OCI-M1 (cell line): ENCODE results near the gene CAPN14.
"Not testable (repeated sequence)": the region's sequence is repeated elsewhere in the genome, so short reads cannot be mapped to it uniquely, and the experiment has no call there.

ENCODE experiments used
- DNase-seq: peaks from one replicate; lab custom pipeline; 2025; lab: John Stamatoyannopoulos, UW

Gene CAPN14

DNA sequence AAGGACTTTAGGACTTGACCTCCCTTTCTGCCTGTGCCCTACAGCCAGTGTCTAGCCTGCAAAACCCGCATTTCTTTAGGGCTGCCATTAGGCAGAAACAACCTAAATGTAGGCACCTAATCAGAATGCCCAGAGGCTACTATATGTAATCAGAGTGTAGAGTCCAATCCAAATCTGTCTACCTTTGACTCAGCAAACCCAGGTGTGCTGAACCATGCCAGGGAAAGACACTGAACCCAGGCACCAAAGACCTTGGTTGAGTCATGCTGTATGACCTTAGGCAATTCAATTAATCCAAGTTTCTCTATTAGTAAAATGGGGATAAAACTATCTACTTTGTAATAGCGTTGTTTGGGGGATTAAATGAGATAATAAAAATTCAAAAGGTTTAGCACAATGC lies 20.7 kb downstream of the CAPN14 start:
- no peak for DNase-seq

DNA sequence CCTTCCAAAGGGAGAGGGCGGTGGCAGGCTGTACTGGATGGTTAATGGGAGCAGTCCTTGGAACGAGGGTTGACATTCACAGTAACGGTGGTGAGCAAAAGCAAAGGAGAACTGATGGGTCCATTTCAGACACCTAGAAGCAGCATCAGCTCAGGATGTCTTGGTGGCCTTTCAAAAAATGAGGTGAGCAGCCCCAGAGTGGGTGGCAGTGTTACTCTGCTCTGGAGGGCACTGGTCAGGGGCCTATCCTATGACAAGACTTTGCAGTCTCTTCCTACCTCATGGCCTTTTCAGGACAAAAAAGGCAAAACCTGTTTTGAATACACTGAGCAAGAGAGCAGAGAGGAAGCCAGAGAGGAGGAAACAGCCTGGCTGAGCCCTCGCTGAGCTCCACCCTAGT lies 23.5 kb downstream of the CAPN14 start:
- no peak for DNase-seq

DNA sequence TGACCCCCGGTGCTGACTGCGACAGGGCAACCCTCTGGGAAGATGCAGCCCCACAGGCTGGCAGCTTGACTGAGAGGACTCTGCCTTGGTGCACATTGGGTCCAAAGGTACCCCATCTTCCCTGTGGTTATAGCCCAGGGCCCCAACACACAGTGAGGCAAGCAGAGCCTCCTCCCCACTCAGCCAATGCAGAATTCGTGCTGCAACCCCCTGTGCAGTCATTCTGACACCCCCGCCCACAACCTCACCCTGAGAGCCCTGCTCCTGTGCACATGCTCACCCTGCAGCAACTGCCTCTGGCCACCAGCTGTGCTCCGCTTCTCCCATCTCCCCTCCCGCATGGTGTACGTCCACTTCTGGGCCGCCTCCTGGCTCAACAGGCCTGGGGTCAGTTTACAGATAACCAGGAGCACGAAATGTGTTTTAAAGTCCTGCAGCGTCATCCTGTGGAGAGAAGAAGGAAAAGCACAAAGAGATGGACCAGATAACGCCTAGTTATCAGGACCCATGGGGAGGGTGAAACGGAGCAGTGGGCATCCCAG lies 24.4 kb downstream of the CAPN14 start:
- no peak for DNase-seq

DNA sequence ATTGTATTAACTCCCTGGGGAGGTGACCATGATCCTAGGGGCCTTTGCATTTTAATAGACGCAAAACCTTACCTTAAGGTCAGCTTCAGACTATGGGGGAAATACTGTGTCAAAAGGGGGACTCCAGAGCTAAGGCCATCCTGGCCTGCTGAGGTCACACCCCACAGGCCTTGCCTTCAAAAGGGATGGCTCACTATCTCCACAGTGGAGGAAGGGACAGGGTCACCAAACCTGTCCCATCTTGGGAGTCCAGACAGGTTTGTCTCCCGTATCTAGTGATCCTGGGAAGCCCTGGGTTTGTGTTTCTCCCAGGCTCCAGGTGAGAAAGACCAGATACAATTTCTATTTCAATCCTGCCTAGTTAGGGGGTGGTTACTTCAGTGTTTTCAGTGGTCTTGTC lies 24.9 kb downstream of the CAPN14 start:
- DNase-seq, result no peak

DNA sequence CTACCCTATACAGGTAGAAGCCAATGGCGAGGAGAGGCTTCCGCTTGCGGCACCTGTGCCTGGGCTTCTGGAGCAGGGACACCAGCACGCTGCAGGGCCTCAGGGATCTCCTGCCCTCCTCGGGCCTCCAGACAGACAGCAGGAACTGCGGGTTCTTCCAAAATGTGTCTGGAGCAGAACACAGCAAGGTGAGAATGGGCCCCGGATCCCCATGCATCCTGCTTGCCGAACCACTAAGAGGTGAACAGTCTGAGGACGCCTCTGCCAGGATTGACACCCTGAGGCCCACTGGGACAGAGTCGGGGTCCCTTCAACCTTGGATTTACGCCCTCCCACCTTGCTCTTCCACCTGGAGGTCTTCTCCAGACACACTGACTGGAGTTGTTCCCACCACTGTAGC lies 25.4 kb downstream of the CAPN14 start:
- DNase-seq, result no peak

DNA sequence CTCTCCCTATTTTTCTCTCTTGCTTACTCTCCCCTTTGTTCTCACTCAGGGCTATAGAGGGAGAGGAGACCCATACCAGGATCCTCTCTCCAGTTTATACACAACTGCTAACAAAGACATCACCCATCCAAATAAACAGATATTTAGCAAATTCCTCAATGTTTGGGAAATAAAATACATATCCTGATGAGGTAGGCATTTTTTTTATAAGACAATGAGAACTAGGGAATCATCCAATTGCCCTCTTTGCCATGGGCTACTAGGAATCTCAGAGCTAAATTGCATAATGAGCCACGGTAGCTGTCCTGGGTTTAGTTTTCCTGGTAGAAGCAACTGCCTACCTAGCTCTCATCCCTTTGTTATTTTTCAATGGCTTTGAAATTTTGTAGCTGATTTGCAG lies 27.1 kb downstream of the CAPN14 start:
- no peak for DNase-seq

DNA sequence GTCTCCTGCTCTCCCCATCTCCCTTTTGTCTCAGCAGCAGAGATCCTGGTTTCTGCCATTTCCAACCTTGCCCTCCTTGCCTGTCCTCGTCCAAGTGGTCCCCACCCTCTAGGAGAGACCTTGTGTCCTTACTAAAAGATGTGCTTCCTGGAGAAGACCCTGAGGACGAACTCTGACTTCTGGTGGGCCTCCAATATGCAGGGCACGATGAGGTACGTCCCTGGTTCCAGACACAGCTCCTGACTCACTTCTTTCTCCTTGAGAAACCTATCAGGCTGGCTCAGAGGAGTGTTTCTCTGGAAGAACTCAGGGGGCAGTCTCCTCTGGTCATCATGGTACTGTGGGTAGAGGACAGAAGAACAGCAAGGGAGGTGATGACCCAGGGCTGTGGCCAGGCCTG lies 28.2 kb downstream of the CAPN14 start:
- DNase-seq, result no peak

DNA sequence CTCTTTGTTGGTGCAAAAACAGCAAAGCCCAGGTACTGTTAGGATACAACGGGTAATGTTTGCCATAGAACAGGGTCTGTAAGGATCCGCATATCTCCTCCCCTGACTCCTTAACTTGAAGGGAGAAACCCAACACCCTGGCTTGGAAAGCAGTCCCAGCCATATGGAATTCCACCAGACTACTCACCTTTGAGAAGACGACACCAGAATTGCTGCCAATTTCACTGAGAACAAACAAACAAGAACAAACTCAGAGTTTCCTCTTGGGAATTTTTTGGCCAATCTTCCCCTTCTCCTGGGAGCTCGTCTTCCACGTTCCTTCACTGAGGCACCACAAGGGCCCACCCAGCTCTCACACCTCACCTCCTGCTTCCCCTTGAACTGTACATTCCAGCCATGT lies 29.2 kb downstream of the CAPN14 start:
- DNase-seq, result no peak

DNA sequence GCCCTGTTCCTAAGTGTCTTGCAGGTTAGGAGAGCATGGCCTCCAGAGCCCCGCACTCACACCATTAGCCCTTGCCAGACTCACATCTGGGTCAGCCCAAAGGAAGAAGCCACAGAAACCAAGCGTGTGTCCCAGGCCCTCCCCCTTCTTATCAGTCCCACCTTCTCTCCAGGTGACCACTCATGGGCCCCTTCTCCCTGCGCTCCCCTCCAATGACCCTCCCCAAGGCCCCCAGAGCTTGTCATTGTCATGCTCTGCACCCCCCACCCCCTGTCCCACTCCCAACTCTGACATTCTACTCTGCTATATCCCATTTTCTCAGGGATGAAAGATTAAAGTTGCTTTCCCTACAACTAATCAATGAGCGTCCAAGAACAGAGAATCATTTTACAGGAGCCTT lies 30.1 kb downstream of the CAPN14 start:
- DNase-seq, result no peak

DNA sequence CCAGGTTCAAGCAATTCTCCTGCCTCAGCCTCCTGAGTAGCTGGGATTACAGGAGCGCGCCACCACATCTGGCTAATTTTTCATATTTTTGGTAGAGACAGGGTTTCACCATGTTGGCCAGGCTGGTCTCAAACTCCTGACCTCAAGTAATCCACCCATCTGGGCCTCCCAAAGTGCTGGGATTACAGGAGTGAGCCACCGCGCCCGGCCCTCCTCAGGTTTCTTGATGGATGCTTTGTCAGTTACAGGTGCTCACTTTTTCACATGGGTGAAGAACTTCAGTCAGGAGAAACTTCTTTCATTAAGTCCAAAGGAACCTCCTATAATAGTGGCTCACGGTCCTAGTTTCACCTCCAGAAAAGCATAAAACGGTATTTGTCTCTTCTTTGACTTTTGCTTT lies 33.3 kb downstream of the CAPN14 start:
- DNase-seq, result not testable (repeated sequence)

DNA sequence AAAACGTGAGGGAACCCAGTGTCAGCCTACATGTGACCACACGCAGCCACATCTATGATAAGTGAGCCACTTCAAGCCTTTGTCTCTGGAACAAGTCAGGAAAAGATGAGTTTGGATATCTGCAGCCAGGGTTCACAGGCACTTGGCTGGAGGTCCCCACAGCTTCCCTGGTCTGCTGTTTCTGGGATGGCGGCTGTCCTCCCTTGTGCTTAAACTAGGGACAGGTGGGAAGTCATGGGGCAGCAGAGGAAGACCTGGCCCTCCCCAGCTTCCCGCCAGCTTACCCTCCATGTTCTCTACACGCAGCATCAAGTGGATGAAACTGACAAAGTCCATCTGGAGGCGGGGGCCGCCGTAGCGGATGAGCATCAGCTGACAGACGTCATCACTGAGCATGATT lies 40.6 kb downstream of the CAPN14 start:
- DNase-seq, result no peak

DNA sequence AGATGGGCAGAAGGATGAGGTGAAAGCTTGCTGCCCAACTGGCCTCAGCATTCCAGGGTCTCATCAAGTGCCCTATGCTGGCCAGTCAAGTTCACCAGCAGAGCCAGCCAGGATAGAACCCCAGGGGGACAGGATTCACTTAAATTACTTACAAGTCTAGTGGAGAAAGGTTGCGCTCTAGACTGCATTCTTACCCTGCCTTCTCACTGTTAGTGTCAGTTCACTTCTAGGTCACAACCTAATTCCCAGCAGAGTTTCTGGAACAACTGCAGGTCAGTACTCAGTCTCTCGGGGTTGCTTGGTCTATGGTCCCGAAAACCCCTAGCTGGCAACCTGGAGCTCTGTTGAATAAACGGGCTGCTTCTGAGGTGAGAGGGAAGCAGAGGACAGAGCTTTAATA lies 46.2 kb downstream of the CAPN14 start:
- DNase-seq, result no peak

DNA sequence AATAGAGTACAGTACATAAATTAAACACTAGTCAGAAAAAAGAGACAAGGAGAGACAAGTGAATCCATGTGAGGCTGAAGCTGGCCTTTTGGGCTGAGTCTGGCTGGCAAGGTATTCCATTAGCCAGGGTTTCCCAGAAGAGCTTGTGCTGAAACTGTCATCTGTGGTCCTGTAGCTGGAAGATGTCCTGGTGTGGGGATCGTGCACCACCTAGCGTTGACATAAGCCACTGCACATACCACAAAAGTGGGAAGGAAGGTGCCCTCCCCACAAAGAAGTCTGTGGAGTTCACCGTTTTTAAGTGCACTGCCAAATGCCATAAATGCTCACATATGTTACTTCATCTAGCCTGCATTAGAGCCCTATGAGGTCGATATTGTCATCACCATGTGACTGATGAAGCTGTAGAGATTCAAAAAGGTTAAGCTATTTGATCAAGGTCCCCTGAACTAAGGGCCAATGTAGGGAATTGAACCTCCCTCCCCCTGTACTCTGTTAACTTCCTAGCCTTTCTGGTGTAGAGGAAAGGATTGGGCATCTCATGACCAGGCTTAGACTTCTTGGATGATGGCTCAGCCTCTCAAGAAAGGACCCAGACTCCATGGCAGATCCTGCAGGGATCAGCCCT lies 47.1 kb downstream of the CAPN14 start:
- DNase-seq, result peak; percentile 63

DNA sequence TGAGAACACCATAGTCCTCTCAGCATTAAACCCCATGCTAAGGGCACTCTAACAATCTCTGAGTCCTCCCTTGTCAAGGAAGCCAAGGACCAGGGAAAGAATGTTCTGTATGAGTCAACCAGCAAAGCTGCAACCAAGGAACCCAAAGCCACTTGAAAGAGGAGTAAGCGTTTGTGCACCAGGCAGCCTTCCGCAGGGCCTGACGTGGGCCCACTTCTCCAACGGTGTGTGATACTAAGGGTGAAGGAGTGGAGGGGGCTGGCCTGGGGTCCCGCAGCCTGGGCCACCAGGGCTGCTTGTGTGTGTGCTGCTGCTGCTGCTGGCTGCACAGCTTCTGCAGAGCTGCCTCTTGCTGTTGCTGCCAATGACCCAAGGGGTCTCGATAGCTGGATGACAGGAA lies 49.0 kb downstream of the CAPN14 start:
- DNase-seq, result no peak

DNA sequence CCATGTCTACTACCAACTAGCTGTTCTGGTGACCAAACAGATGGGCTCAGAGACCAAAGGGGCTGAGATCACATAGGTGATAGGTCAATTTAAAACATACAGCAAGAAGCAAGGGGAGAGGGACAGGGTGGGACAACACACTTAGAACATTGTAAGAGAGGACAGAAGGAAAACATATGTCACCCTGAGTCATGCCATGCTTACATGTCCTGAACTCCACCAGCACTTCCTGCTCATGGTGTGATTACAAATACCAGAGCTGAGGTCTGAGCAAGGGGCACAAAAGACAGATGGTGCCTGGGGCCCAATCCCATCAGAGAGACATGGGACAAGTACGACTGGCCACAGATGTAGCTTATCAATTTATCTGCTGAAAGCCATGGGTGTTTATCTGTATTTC lies 50.4 kb downstream of the CAPN14 start:
- no peak for DNase-seq

DNA sequence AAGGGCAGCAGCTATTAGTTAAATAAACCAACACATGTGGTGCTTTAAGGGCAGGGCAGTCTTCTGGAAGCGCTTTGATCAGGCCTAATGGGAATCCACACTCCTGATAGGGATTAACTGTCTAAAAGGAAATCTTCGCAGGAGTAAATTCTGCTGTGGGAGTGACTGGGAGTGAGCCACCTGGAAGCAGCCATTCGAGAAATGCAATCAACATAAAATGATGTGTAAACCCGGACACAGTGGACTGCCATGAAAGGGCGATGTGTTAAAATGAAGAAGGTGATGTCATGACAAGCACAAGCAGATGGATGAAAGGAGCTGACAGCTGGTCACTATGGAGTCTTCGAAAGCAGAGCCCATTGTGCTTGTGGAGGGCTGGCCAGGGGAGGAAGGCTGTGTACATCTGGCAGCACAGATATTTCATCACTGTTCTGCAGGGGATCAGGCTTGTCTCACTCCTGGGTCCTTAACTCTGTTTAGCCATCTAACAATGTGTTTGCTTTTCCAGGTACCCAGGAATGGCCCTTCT lies 54.2 kb downstream of the CAPN14 start:
- DNase-seq, result no peak

DNA sequence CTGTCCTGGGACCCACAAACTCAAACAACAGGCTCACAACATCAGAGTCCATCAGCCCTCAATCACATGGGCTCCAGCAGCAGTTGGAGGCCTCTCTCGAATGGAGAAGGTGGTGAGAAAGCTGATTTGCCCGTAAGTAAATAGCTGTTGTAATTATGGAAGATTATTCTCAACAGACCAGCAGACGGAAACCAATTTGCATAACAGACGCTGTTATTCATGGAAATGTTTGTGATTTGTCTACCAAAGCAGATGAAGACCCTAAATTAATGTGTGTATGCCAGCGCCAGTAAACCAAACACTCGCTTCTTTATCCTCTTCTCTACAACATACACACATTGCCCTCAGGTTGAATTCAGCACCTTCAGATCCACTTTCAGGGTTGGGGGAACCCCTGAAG lies 55.7 kb downstream of the CAPN14 start:
- no peak for DNase-seq

DNA sequence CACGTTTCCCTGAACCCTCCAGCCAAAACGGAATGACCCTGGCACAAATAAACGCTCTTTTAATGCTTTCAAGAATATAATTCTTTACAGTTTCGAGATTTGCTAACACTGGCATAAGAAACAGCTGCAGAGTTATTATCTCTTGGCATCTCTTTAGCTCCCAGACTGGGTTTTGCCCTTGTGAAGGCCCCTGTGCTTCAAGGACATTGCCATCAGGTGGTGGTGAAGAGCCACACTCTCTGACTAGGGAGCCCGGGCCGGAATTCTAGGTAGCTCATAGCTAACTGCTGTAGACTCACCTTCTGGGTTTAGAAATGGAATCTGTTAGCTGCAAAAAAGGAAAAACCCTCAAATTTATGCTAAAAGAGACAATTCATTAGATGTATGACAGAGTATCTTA lies 65.8 kb downstream of the CAPN14 start:
- no peak for DNase-seq

DNA sequence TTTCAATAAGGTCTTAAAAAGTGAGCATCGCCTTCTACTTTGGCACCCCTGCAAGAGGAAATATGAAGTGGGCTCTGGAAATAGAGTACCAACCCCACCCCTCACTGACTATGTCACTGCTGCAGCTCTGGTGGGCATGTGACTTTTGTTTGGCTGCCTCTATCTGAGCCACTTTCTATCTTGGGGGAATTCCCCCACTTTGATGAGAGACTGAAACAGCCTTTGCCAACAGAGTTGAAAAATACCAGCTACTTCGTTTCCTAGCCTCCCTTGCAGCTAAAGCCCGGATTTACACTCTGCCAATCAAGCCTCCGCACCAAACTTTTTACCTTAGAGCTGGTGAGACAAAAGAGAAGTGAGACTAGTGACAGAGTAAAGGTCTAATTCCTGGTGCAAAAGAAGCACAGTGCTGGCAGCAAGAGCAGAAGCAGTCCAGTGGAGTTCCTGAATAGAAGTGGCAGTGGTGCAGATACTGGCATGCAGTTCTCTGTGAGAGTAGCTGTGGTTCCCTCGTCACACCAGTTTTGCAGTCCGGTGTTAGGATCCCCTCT lies 67.1 kb downstream of the CAPN14 start:
- no peak for DNase-seq

DNA sequence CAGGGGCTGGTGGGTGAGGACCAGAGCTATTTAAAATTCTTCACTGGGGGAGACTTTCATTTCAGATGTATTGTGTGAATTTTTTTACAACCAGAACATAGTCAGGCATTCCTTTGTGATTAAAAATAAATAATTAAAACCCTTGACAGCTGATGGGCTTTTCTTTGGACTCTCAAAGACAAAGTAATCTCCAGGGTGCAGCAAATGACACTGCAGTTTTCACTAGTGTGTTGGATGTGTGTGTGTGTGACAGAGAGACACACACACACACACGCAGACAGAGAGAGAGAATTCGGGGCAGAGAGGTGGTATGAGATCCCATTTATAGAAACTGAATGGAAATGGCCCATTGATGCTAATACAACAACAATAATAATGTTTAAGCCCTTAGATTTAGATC lies 68.8 kb downstream of the CAPN14 start:
- no peak for DNase-seq

DNA sequence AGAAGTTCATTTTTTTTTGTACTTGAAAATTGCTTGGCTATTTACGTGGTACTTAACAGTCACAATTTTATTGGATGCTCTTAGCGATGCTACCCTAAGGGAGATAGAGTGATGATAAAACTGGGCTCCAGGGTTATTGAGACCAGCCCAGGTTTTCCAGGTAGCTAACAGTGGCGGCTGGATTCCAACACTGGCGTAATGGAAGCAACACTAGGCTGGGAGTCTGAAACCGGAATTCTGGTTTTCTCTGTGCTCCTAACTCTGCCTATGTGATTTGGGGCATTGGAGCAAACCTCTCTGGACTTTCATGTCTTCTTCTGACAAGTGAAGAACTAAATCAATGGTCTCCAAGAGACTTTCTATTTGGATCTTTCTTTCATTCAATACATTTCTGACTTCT lies 69.7 kb downstream of the CAPN14 start:
- no peak for DNase-seq

DNA sequence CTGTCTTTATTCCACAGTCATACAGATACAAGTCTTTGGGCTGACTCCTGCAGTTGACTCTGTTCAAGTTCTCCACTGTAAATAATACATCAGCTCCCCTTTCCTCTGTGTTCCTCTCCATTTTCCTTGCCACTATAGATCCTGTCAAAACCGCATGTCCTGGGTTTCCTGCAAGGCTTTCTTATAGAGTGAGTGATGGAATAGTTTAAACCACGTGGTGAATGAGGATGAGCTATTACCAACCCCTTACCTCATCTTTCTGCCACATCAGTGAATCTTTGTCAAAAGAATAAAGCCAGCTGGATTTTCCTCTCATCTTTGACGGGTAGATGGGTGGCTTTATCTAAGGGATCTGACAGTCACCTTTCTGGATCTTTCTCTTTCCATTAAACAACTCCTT lies 75.2 kb downstream of the CAPN14 start:
- no peak for DNase-seq

DNA sequence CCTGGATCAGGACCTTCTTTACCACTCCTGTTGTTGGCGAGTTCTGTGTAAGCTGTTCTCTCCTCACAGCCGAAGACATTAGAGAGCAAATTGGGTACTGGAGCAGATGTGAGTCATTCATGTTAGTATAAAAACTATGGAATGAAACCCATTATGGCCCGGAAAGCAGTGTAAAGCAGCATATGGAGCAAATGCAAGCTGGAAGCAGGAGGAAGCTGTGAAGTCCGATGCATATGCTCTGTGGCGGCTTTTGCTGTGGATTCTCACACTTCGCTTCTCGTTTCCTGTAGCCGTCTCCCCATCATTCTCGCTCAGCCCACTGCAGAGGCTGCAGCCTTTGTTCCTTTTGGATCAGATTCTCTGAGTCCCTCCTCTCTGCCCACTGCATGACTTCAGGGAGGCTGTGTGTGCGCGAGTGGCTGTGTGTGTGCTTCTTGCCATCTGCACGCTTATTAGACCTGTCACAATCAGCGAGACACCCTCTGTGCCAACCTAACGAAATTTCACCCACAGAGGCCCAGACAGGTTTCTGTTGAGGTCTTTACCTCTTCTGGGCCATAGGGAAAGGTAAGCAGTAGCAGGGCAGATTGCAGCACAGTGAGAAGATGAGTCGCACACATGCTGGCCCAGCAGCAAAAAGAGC lies 75.8 kb downstream of the CAPN14 start:
- DNase-seq, result no peak

DNA sequence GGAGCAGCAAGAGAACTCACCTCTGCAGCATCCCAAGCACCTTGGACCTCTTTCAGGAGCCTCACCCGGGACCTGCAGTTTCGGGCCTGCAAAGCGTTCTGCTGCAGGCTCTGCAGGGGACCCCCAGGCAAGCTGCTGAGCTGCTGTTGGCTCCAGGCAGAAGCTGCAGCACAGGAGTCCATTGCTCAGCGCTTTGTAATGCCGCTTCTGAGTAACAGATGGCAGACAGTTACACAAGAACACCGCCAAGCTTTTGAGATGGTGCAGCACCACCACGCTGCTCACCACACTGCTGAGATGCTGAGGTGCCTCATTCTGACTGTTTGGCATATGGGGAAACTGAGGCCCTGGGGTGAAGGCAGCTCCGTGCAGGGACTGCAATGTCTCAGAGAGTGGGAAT lies 77.2 kb downstream of the CAPN14 start:
- DNase-seq, result no peak
